Breast epithelium (tissue), 4 donors: Measurements from ENCODE around the gene THADA. TPM values are rescaled to one million over a fixed set of nuclear protein-coding genes. Genes with fewer than 3 reads are reported as not detected.
A peak's percentile ranks its signal among the peaks of the same experiment; 100 is the strongest.
"Not testable (repeated sequence)": the region's sequence is repeated elsewhere in the genome, so short reads cannot be mapped to it uniquely, and the experiment has no call there.

Experiments used
- DNase-seq, 2 donors: peaks; one replicate each; pipeline ENCODE4 v3.0.0-alpha.2; 2019; ENCODE audit warnings: low spot score in 2 of 2
- H3K27ac ChIP-seq, 2 donors: fragments of 200-600 bp; sonication (generic) in 1 of 2; one replicate each; pipeline ENCODE4 v1.5.1; 2016 to 2019; ENCODE audit warnings: mild to moderate bottlenecking in 1 of 2
- H3K27me3 ChIP-seq, 2 donors: fragments of 200-600 bp; sonication (generic) in 1 of 2; one replicate each; pipeline versions ENCODE4 v1.5.1 to v1.6.0; 2017 to 2019; ENCODE audit warnings: control low read depth in 1 of 2, mild to moderate bottlenecking in 1 of 2
- H3K36me3 ChIP-seq: fragments of 200-600 bp; one replicate; pipeline ENCODE4 v1.5.1; 2019
- H3K4me1 ChIP-seq, 2 donors: fragments of 200-600 bp; sonication (generic); one replicate each; pipeline ENCODE4 v1.5.1; 2016 to 2019; ENCODE audit warnings: control low read depth in 1 of 2
- H3K4me3 ChIP-seq, 3 donors: fragments of 200-600 bp; sonication (generic); 1 replicate in 2 of 3; 2 replicates in 1 of 3; pipeline ENCODE4 v1.5.1; 2016 to 2019; ENCODE audit warnings: mild to moderate bottlenecking in 3 of 3, moderate library complexity in 2 of 3
- H3K9me3 ChIP-seq, 2 donors: fragments of 200-600 bp; sonication (generic) in 1 of 2; one replicate each; pipeline ENCODE4 v1.5.1; 2016 to 2019; ENCODE audit warnings: control low read depth in 1 of 2
- POLR2A ChIP-seq: fragments of 450-650 bp; IDR thresholded peaks from one replicate; pipeline ENCODE4 v1.6.1; 2016; ENCODE audit warnings: antibody characterized with exemption, mild to moderate bottlenecking, moderate library complexity
- POLR2AphosphoS5 ChIP-seq, 3 donors: sonication (generic); formaldehyde crosslinking; IDR thresholded peaks; one replicate each; pipeline ENCODE4 v1.6.1; 2017; ENCODE audit warnings: antibody characterized with exemption in 3 of 3
- intact Hi-C: fragments of 100-400 bp; cut with DNase I; formaldehyde crosslinking; loops from one replicate; pipeline ENCODE4 v1.15.1; 2023; ENCODE audit warnings: low total_unique reads
- total RNA-seq, 3 donors: library from RNA; depleted of rRNA; stranded (reverse); fragments of >200 nt; gene quantifications; one replicate each; pipeline ENCODE4 v1.1.0, GENCODE V29; 2016
- TF ChIP-seq, protein P1 (sequence below), 3 donors: fragments of 450-650 bp; IDR thresholded peaks; one replicate each; pipeline ENCODE4 v1.5.1; 2016 to 2017; ENCODE audit warnings: antibody characterized with exemption in 3 of 3, mild to moderate bottlenecking in 3 of 3, moderate library complexity in 3 of 3

THADA gene
- total RNA-seq, 3 donors from 2014 or later = 41.1 to 60.6 (median 49.5) TPM

DNA sequence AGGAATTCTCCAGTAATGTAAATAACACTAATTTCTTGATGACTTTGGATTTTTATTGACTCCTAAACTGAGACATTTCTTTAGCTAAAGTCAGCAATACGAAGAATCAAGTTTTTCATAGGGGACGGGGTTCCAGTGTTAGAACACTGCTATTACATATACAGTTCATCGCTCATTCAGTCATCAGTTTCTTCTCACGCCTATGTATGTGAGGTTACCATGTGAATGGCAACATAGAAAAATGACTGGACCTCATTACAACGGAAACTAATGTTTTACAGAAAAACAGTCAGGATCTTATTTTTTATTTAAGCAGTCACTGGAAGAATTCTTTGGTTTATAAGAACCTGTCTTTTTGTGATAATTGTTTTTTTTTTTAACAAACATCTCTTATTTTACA, 56.4 kb downstream of the THADA start:
- no peak for DNase-seq
- peak overlapping the region; percentile 54 to 72 for H3K27ac ChIP-seq
- H3K4me3 ChIP-seq = no peak overlapping the region
- no peaks in the 10 kb centered on the region for H3K4me1 ChIP-seq
- no peaks in the 10 kb centered on the region for H3K27me3 ChIP-seq
- no peaks in the 10 kb centered on the region for H3K9me3 ChIP-seq
- intact Hi-C loops = no loop called here
- H3K36me3 ChIP-seq = no peaks in the 10 kb centered on the region
- TF ChIP-seq, protein P1, sequence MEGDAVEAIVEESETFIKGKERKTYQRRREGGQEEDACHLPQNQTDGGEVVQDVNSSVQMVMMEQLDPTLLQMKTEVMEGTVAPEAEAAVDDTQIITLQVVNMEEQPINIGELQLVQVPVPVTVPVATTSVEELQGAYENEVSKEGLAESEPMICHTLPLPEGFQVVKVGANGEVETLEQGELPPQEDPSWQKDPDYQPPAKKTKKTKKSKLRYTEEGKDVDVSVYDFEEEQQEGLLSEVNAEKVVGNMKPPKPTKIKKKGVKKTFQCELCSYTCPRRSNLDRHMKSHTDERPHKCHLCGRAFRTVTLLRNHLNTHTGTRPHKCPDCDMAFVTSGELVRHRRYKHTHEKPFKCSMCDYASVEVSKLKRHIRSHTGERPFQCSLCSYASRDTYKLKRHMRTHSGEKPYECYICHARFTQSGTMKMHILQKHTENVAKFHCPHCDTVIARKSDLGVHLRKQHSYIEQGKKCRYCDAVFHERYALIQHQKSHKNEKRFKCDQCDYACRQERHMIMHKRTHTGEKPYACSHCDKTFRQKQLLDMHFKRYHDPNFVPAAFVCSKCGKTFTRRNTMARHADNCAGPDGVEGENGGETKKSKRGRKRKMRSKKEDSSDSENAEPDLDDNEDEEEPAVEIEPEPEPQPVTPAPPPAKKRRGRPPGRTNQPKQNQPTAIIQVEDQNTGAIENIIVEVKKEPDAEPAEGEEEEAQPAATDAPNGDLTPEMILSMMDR (IDR thresholded peaks at IDR 0.05) = no peak
- no peak for TF ChIP-seq POLR2A
- TF ChIP-seq POLR2AphosphoS5 (IDR thresholded peaks at IDR 0.05) = no peak

DNA sequence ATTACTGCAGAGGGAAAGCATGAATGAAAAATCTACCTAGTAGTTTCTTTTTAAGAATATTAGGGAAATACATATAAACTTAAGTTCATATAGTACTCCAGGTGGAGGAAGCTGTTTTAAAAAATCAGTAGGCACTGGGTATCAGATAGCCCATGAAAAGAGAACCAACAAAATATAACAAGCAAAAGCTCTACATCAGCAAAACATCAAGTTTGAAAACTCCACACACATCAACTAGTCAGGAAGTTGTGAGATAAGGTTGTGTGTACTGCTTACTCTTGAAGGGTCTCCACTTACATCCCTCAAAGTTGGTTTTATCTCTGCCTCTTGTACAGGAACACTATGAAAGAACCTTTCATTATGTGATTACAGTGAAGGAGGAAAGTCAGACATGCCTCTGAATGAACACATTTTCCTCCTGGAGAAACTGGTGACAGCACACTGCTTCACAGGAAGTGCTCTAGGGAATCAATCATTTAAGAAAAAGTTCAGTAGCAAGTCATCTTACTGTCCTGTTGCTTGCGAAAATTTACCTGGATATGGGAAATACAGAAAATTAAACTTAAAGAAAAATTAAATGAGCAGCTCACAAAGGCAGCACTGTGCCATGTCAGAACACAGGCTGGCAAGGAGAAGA, 57.7 kb downstream of the THADA start:
- Histone ChIP-seq H3K4me1 (no peaks in the 10 kb centered on the region), H3K36me3 (no peaks in the 10 kb centered on the region), H3K4me3 (no peak overlapping the region), H3K27me3 (no peaks in the 10 kb centered on the region), H3K27ac (peak overlapping the region; percentile 54 to 72), H3K9me3 (no peaks in the 10 kb centered on the region)
- no peak for DNase-seq
- no peak for TF ChIP-seq POLR2AphosphoS5 (IDR thresholded peaks at IDR 0.05)
- TF ChIP-seq, protein P1 (IDR thresholded peaks at IDR 0.05) = no peak
- no peak for TF ChIP-seq POLR2A
- intact Hi-C loops = no loop called here

DNA sequence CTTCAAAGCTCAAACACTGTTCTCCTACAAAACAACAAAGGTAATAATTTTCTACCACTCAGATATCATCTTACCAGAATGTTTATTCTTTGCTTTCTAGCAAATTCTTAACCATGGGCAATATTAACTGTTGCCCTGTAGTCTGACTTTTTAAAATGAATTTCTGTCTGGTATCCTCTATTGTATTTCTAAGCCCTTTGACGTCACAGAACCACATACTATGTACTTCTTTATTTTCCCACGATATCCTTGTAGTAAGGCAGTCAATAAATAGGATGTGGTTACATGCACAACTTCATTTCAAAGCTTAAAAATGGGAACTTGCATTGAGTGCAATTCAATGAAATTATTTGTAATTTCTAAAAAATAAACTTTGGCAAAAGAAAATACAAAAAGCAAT, 58.7 kb downstream of the THADA start:
- intact Hi-C loops = no loop called here
- H3K36me3 ChIP-seq = no peaks in the 10 kb centered on the region
- no peak for DNase-seq
- H3K4me1 ChIP-seq = no peaks in the 10 kb centered on the region
- H3K9me3 ChIP-seq = no peaks in the 10 kb centered on the region
- peak overlapping the region in 1 of 2 donors; percentile 54 for H3K27ac ChIP-seq
- TF ChIP-seq, protein P1 (IDR thresholded peaks at IDR 0.05) = no peak
- TF ChIP-seq POLR2A (no peak), POLR2AphosphoS5 (IDR thresholded peaks at IDR 0.05) (no peak)
- H3K4me3 ChIP-seq = no peak overlapping the region
- H3K27me3 ChIP-seq = no peaks in the 10 kb centered on the region

DNA sequence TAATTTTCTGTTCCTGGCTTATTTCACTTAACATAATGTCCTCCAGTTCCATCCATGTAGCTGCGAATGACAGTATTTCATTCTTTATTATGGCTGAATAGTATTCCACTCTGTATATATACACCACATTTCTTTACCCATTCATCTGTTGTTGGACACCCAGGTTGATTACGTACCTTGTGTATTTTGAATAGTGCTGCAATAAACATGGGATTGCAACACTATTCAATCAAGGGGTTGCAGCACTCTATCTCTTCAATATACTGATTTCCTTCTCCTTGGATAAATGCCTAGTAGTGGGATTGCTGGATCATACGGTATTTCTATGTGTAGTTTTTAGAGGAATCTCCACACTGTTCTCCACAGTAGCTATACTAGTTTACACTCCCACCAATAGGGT, 61.3 kb downstream of the THADA start:
- no peaks in the 10 kb centered on the region for H3K9me3 ChIP-seq
- DNase-seq = no peak
- no peaks in the 10 kb centered on the region for H3K27me3 ChIP-seq
- intact Hi-C loops = no loop called here
- TF ChIP-seq, protein P1 (IDR thresholded peaks at IDR 0.05) = no peak
- no peak for TF ChIP-seq POLR2AphosphoS5 (IDR thresholded peaks at IDR 0.05)
- no peak for TF ChIP-seq POLR2A
- H3K27ac ChIP-seq = no peak overlapping the region
- no peaks in the 10 kb centered on the region for H3K4me1 ChIP-seq
- no peaks in the 10 kb centered on the region for H3K36me3 ChIP-seq
- H3K4me3 ChIP-seq = no peak overlapping the region

DNA sequence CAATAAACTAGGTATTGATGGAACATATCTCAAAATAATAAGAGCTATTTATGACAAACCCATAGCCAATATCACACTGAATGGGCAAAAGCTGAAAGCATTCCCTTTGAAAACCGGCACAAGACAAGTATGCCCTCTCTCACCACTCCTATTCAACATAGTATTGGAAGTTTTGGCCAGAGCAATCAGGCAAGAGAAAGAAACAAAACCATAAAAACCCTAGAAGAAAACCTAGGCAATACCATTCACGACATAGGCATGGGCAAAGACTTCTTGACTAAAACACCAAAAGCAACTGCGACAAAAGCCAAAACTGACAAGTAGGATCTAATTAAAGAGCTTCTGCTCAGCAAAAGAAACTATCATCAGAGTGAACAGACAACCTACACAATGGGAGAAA, 63.3 kb downstream of the THADA start:
- H3K9me3 ChIP-seq, DNase-seq, H3K4me1 ChIP-seq, H3K4me3 ChIP-seq, H3K27ac ChIP-seq, H3K27me3 ChIP-seq, intact Hi-C loops, H3K36me3 ChIP-seq: not testable (repeated sequence)

DNA sequence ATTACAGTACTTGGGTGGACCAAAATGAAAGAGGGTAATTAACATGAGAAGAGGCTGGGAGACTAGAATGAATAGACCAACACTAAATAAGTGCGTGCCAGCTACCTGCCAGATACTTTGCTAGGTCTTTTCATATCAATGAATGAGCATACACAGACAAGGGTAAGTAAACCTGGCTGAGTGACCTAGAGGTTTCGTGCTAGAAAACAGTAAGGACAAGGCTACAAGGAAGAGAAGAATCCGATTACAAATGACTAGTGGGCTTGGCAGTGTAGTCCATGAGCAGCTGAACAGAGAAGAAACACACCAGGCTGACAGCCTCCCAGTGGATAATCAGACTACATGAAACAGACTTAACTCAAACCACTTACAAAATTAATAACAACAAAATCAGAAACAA, 64.6 kb downstream of the THADA start:
- intact Hi-C loops = no loop called here
- Histone ChIP-seq H3K4me1 (no peaks in the 10 kb centered on the region), H3K27ac (peak overlapping the region in 1 of 2 donors; percentile 26)

More for the DNA sequence above, 64.6 kb downstream of the THADA start:
- DNase-seq = no peak
- H3K9me3 ChIP-seq = no peaks in the 10 kb centered on the region
- H3K4me3 ChIP-seq = no peak overlapping the region
- H3K36me3 ChIP-seq = no peaks in the 10 kb centered on the region
- no peaks in the 10 kb centered on the region for H3K27me3 ChIP-seq
- TF ChIP-seq, protein P1 (IDR thresholded peaks at IDR 0.05) = no peak
- TF ChIP-seq POLR2AphosphoS5 (IDR thresholded peaks at IDR 0.05) = no peak
